HepG2 (cell line): Measurements from ENCODE around the gene ZNF530. TPM values are rescaled to one million over a fixed set of nuclear protein-coding genes. Genes with fewer than 3 reads are reported as not detected.

ENCODE experiments used
- DDIT3 ChIP-seq: sonication (generic); formaldehyde crosslinking; IDR thresholded peaks from 2 replicates; pipeline ENCODE4 v1.4.0; 2020; ENCODE audit warnings: mild to moderate bottlenecking, missing genetic modification reagents
- ERF ChIP-seq: IDR thresholded peaks from 2 replicates; pipeline ENCODE4 v1.6.1; 2018; ENCODE audit warnings: missing biosample characterization, missing genetic modification reagents
- FIP1L1 ChIP-seq: fragments of 200-400 bp; formaldehyde crosslinking; IDR thresholded peaks from 2 replicates; pipeline ENCODE4 v1.6.1; 2018; ENCODE audit warnings: low read depth, mild to moderate bottlenecking, low read length, moderate library complexity, borderline replicate concordance; ENCODE audit not compliant: insufficient read depth
- FOXM1 ChIP-seq: sonication (generic); formaldehyde crosslinking; IDR thresholded peaks from 2 replicates; pipeline ENCODE4 v1.5.0; 2020; ENCODE audit warnings: missing genetic modification reagents
- FOXO1 ChIP-seq: sonication (generic); formaldehyde crosslinking; IDR thresholded peaks from 2 replicates; pipeline ENCODE4 v1.4.0; 2020; ENCODE audit warnings: missing genetic modification reagents
- HNRNPUL1 ChIP-seq: fragments of 200-400 bp; formaldehyde crosslinking; IDR thresholded peaks from 2 replicates; pipeline ENCODE4 v1.6.1; 2017; ENCODE audit warnings: low read depth, mild to moderate bottlenecking, low read length, moderate library complexity
- KAT8 ChIP-seq: IDR thresholded peaks from 2 replicates; pipeline ENCODE4 v1.6.1; 2016; ENCODE audit warnings: missing genetic modification reagents, missing compliant biosample characterization
- KDM3A ChIP-seq: IDR thresholded peaks from 2 replicates; pipeline ENCODE4 v1.6.1; 2018; ENCODE audit warnings: low read depth, missing compliant biosample characterization
- MED8 ChIP-seq: sonication (generic); formaldehyde crosslinking; IDR thresholded peaks from 2 replicates; pipeline ENCODE4 v1.8.1; 2023; ENCODE audit warnings: mild to moderate bottlenecking, missing genetic modification reagents; ENCODE audit not compliant: insufficient replicate concordance
- NONO ChIP-seq, 2 experiments: fragments of 450-650 bp in 1 of 2; sonication (generic) in 1 of 2; formaldehyde crosslinking in 1 of 2; IDR thresholded peaks in 1 of 2; conservative IDR thresholded peaks in 1 of 2; 2 replicates each; pipeline versions ENCODE4 v1.6.1 to v1.8.0; 2017 to 2022; ENCODE audit warnings: mild to moderate bottlenecking in 1 of 2, missing genetic modification reagents in 1 of 2, moderate library complexity in 1 of 2
- RELA ChIP-seq: sonication (generic); formaldehyde crosslinking; IDR thresholded peaks from 2 replicates; pipeline ENCODE4 v1.4.0; 2020; ENCODE audit warnings: missing genetic modification reagents
- SMYD3 ChIP-seq: sonication (generic); formaldehyde crosslinking; IDR thresholded peaks from 2 replicates; pipeline ENCODE4 v1.8.1; 2023; ENCODE audit warnings: mild to moderate bottlenecking, missing genetic modification reagents
- TAF1 ChIP-seq: sonication (generic); formaldehyde crosslinking; IDR thresholded peaks from 2 replicates; pipeline ENCODE4 v1.4.0; 2020; ENCODE audit warnings: missing genetic modification reagents
- U2AF2 ChIP-seq: fragments of 200-400 bp; formaldehyde crosslinking; IDR thresholded peaks from 2 replicates; pipeline ENCODE4 v1.6.1; 2017; ENCODE audit warnings: low read depth, mild to moderate bottlenecking, low read length
- ZHX2 ChIP-seq, 2 experiments: sonication (generic) in 1 of 2; formaldehyde crosslinking in 1 of 2; IDR thresholded peaks; 2 replicates each; pipeline versions ENCODE4 v1.6.1 to v1.9.0; 2014 to 2022; ENCODE audit warnings: antibody characterized with exemption in 1 of 2, borderline replicate concordance in 1 of 2, inconsistent platforms in 1 of 2, low read depth in 1 of 2, missing genetic modification reagents in 1 of 2
- ZNF160 ChIP-seq: sonication (generic); formaldehyde crosslinking; IDR thresholded peaks from 2 replicates; pipeline ENCODE4 v1.8.0; 2022; ENCODE audit warnings: mild to moderate bottlenecking, inconsistent platforms, missing genetic modification reagents
- ZNF234 ChIP-seq: sonication (generic); formaldehyde crosslinking; conservative IDR thresholded peaks from 2 replicates; pipeline ENCODE4 v1.5.1; 2020; ENCODE audit warnings: mild to moderate bottlenecking, missing genetic modification reagents
- ZNF280B ChIP-seq: sonication (generic); formaldehyde crosslinking; IDR thresholded peaks from 2 replicates; pipeline ENCODE4 v1.5.0; 2020; ENCODE audit warnings: missing genetic modification reagents, mild to moderate bottlenecking, borderline replicate concordance
- ZNF543 ChIP-seq: sonication (generic); formaldehyde crosslinking; IDR thresholded peaks from 2 replicates; pipeline ENCODE4 v1.4.0; 2020; ENCODE audit warnings: mild to moderate bottlenecking, missing genetic modification reagents
- ZNF614 ChIP-seq: IDR thresholded peaks from 2 replicates; pipeline ENCODE4 v1.6.1; 2018; ENCODE audit warnings: missing biosample characterization, missing genetic modification reagents, inconsistent platforms, borderline replicate concordance
- ZNF652 ChIP-seq: IDR thresholded peaks from 2 replicates; pipeline ENCODE4 v1.6.1; 2016; ENCODE audit warnings: low read depth, borderline replicate concordance
- polyA plus RNA-seq, 8 experiments: library from polyadenylated mRNA; depleted of rRNA in 3 of 8; stranded (reverse) in 7 of 8; unstranded in 1 of 8; fragments of >200 nt; fragmentation: Illumina TruSeq in 4 of 8; extraction: Trizol in 4 of 8; gene quantifications; 2 replicates each; pipeline versions ENCODE4 v1.2.1 to v1.2.3, GENCODE V29; 2011 to 2016; ENCODE audit warnings: low read depth in 4 of 8, missing spikeins in 1 of 8, mixed read lengths in 1 of 8; ENCODE audit not compliant: insufficient read depth in 1 of 8
- total RNA-seq, 5 experiments: library from RNA; depleted of rRNA; stranded (reverse); fragments of >200 nt; fragmentation: Illumina TruSeq; extraction: Trizol; gene quantifications; 2 replicates each; pipeline ENCODE4 v1.2.3, GENCODE V29; 2016; ENCODE audit warnings: low read depth in 1 of 5

The ZNF530 gene
- total and polyA plus RNA-seq, 2 of the 13 experiments (the other 11 are each of a cell fraction or from before 2014, with no cell fraction given): 1.1 to 7.8 TPM

- TF ChIP-seq TAF1 (CRISPR knock-in tag): peak; percentile 18; the same call in 1 of the 2 replicates
- no peak for TF ChIP-seq FOXM1
- no peak for TF ChIP-seq KDM3A (CRISPR knock-in tag)
- TF ChIP-seq FIP1L1: no peak
- no peak for TF ChIP-seq ZNF160 (CRISPR knock-in tag)
- TF ChIP-seq MED8 (CRISPR knock-in tag): no peak
- no peak for TF ChIP-seq DDIT3 (CRISPR knock-in tag)
- no peak for TF ChIP-seq ZNF652 (CRISPR knock-in tag)
- TF ChIP-seq ZNF614 (CRISPR knock-in tag): no peak
- no peak for TF ChIP-seq NONO (IDR thresholded peaks at IDR 0.05)
- TF ChIP-seq NONO (CRISPR knock-in tag; conservative IDR thresholded peaks at IDR 0.05): 0 out of 2 replicates have a peak, but pooled peaks have one; percentile 15
- no peak for TF ChIP-seq SMYD3 (CRISPR knock-in tag)
- TF ChIP-seq RELA (CRISPR knock-in tag): no peak
- no peak for TF ChIP-seq FOXO1 (CRISPR knock-in tag)
- 0 out of 2 replicates have a peak, but pooled peaks have one; percentile 29 for TF ChIP-seq ZNF543 (CRISPR knock-in tag)
- TF ChIP-seq ERF (CRISPR knock-in tag): no peak
- TF ChIP-seq HNRNPUL1: no peak
- peak; percentile 54; the same call in 1 of the 2 replicates for TF ChIP-seq KAT8 (CRISPR knock-in tag)
- no peak; the same call in 1 of the 2 replicates for TF ChIP-seq ZHX2 (IDR thresholded peaks at IDR 0.05; ENCODE audit: low read depth)
- TF ChIP-seq ZHX2 (CRISPR knock-in tag; IDR thresholded peaks at IDR 0.05; ENCODE audit: borderline replicate concordance): no peak
- TF ChIP-seq ZNF280B (CRISPR knock-in tag): no peak
- no peak for TF ChIP-seq ZNF234 (CRISPR knock-in tag)
- TF ChIP-seq U2AF2: no peak
These were observed 15.9 kb upstream of the ZNF530 start, which contains the start of gene ZIK1 (continued) for GRCh38 chr19:57583521-57584416.
